Body of pancreas (tissue), 4 donors: Measurements from ENCODE around the gene PSG4.
"Not testable (repeated sequence)": the region's sequence is repeated elsewhere in the genome, so short reads cannot be mapped to it uniquely, and the experiment has no call there.

Source experiments
- POLR2A ChIP-seq, 3 donors: fragments of 450-650 bp; IDR thresholded peaks; one replicate each; pipeline ENCODE4 v1.6.1; 2016; ENCODE audit warnings: antibody characterized with exemption in 3 of 3, mild to moderate bottlenecking in 2 of 3
- TF ChIP-seq, protein P1 (sequence below), 7 experiments: fragments of 450-650 bp in 4 of 7; fragments of 200-600 bp in 3 of 7; sonication (generic) in 3 of 7; IDR thresholded peaks; one replicate each; pipeline ENCODE4 v1.5.1; 2016 to 2019; ENCODE audit warnings: antibody characterized with exemption in 7 of 7

DNA sequence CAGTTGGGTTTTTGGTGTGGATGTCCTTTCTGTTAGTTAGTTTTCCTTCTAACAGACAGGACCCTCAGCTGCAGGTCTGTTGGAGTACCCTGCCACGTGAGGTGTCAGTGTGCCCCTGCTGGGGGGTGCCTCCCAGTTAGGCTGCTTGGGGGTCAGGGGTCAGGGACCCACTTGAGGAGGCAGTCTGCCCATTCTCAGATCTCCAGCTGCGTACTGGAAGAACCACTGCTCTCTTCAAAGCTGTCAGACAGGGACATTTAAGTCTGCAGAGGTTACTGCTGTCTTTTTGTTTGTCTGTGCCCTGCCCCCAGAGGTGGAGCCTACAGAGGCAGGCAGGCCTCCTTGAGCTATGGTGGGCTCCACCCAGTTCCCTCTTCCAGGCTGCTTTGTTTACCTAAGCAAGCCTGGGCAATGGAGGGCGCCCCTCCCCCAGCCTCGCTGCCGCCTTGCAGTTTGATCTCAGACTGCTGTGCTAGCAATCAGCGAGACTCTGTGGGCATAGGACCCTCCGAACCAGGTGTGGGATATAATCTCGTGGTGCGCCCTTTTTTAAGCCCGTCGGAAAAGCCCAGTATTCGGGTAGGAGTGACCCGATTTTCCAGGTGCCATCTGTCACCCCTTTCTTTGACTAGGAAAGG lies 41.9 kb upstream of the PSG4 start:
- TF ChIP-seq, protein P1, sequence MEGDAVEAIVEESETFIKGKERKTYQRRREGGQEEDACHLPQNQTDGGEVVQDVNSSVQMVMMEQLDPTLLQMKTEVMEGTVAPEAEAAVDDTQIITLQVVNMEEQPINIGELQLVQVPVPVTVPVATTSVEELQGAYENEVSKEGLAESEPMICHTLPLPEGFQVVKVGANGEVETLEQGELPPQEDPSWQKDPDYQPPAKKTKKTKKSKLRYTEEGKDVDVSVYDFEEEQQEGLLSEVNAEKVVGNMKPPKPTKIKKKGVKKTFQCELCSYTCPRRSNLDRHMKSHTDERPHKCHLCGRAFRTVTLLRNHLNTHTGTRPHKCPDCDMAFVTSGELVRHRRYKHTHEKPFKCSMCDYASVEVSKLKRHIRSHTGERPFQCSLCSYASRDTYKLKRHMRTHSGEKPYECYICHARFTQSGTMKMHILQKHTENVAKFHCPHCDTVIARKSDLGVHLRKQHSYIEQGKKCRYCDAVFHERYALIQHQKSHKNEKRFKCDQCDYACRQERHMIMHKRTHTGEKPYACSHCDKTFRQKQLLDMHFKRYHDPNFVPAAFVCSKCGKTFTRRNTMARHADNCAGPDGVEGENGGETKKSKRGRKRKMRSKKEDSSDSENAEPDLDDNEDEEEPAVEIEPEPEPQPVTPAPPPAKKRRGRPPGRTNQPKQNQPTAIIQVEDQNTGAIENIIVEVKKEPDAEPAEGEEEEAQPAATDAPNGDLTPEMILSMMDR (IDR thresholded peaks at IDR 0.05) = not testable (repeated sequence)
- TF ChIP-seq POLR2A (IDR thresholded peaks at IDR 0.05) = not testable (repeated sequence)
